GM12878 (cell line): ENCODE data around the gene STEAP1B. TPM values are rescaled to one million over a fixed set of nuclear protein-coding genes. Genes with fewer than 3 reads are reported as not detected.

Experiments
- ATF7 ChIP-seq: fragments of 450-650 bp; IDR thresholded peaks from 2 replicates; pipeline ENCODE4 v1.6.1; 2016; ENCODE audit warnings: low read depth, mild to moderate bottlenecking
- BACH1 ChIP-seq: fragments of 450-650 bp; IDR thresholded peaks from 2 replicates; pipeline ENCODE4 v1.6.1; 2017; ENCODE audit warnings: mild to moderate bottlenecking, borderline replicate concordance
- CREM ChIP-seq: IDR thresholded peaks from 2 replicates; pipeline ENCODE4 v1.6.1; 2014; ENCODE audit warnings: antibody characterized with exemption, low read depth
- EP300 ChIP-seq, 2 experiments: fragments of 150-350 bp in 1 of 2; IDR thresholded peaks; 2 replicates each; pipeline ENCODE4 v1.6.1; 2011 to 2012; ENCODE audit warnings: low read depth in 2 of 2, low read length in 2 of 2, borderline replicate concordance in 1 of 2, improper control_type of control experiment in 1 of 2, inconsistent platforms in 1 of 2; ENCODE audit not compliant: control insufficient read depth in 1 of 2
- EZH2 ChIP-seq: IDR thresholded peaks from 2 replicates; pipeline ENCODE4 v1.6.1; 2012; ENCODE audit warnings: low read depth, mild to moderate bottlenecking, control low read depth, inconsistent platforms, low read length, borderline replicate concordance; ENCODE audit not compliant: control insufficient read depth
- MYB ChIP-seq: fragments of 150-350 bp; IDR thresholded peaks from 2 replicates; pipeline ENCODE4 v1.6.1; 2014; ENCODE audit warnings: mild to moderate bottlenecking, low read depth, low read length, borderline replicate concordance
- NBN ChIP-seq: fragments of 450-650 bp; IDR thresholded peaks from 2 replicates; pipeline ENCODE4 v1.6.1; 2016
- NFYA ChIP-seq: IDR thresholded peaks from 2 replicates; pipeline ENCODE4 v1.6.1; 2011; ENCODE audit warnings: low read depth, mild to moderate bottlenecking, low read length, improper control_type of control experiment, borderline replicate concordance
- NR2F1 ChIP-seq: fragments of 450-650 bp; conservative IDR thresholded peaks from 2 replicates; pipeline ENCODE4 v1.6.1; 2017; ENCODE audit warnings: mild to moderate bottlenecking
- NRF1 ChIP-seq: conservative IDR thresholded peaks from 2 replicates; pipeline ENCODE4 v1.6.1; 2011; ENCODE audit warnings: mild to moderate bottlenecking, low read depth, low read length, improper control_type of control experiment
- PKNOX1 ChIP-seq: fragments of 450-650 bp; IDR thresholded peaks from 2 replicates; pipeline ENCODE4 v1.6.1; 2016; ENCODE audit warnings: mild to moderate bottlenecking
- PML ChIP-seq: IDR thresholded peaks from 2 replicates; pipeline ENCODE4 v1.6.1; 2012; ENCODE audit warnings: low read length, inconsistent platforms
- POLR2A ChIP-seq: IDR thresholded peaks from 2 replicates; pipeline ENCODE4 v1.6.1; 2011; ENCODE audit warnings: low read depth, mild to moderate bottlenecking, low read length
- POLR2AphosphoS2 ChIP-seq: IDR thresholded peaks from 2 replicates; pipeline ENCODE4 v1.6.1; 2011; ENCODE audit warnings: low read depth, mild to moderate bottlenecking, low read length, improper control_type of control experiment, moderate library complexity
- SIN3A ChIP-seq: IDR thresholded peaks from 2 replicates; pipeline ENCODE4 v1.6.1; 2012; ENCODE audit warnings: low read depth, low read length, improper control_type of control experiment
- SRF ChIP-seq, 2 experiments: IDR thresholded peaks; 2 replicates each; pipeline ENCODE4 v1.6.1; 2011; ENCODE audit warnings: low read depth in 2 of 2, low read length in 2 of 2, mild to moderate bottlenecking in 1 of 2, moderate library complexity in 1 of 2
- TAF1 ChIP-seq: IDR thresholded peaks from 2 replicates; pipeline ENCODE4 v1.6.1; 2011; ENCODE audit warnings: mild to moderate bottlenecking, low read depth, low read length, borderline replicate concordance
- TARDBP ChIP-seq: IDR thresholded peaks from 2 replicates; pipeline ENCODE4 v1.6.1; 2016; ENCODE audit warnings: borderline replicate concordance
- TCF12 ChIP-seq: IDR thresholded peaks from 2 replicates; pipeline ENCODE4 v1.6.1; 2011; ENCODE audit warnings: low read depth, mild to moderate bottlenecking, low read length
- ZBED1 ChIP-seq: IDR thresholded peaks from 2 replicates; pipeline ENCODE4 v1.6.1; 2016; ENCODE audit warnings: borderline replicate concordance
- ZNF217 ChIP-seq: fragments of 450-650 bp; IDR thresholded peaks from 2 replicates; pipeline ENCODE4 v1.6.1; 2017; ENCODE audit warnings: antibody characterized with exemption, mild to moderate bottlenecking
- polyA plus RNA-seq, 11 experiments: library from polyadenylated mRNA; depleted of rRNA in 4 of 11; unstranded in 6 of 11; stranded (reverse) in 5 of 11; fragments of >200 nt; fragmentation: Nextera tagmentation in 4 of 11; fragmentation: Illumina TruSeq in 1 of 11; extraction: Ambion mirVana in 4 of 11; extraction: Trizol in 1 of 11; gene quantifications; 1 replicate in 1 of 11; 2 replicates in 10 of 11; pipeline versions ENCODE4 v1.2.1 to v1.2.3, GENCODE V29; 2011 to 2016; ENCODE audit warnings: inconsistent platforms in 2 of 11, missing spikeins in 2 of 11, low read depth in 1 of 11
- total RNA-seq, 4 experiments: library from RNA; depleted of rRNA in 3 of 4; stranded (reverse); fragments of >200 nt in 3 of 4; fragmentation: Illumina TruSeq in 1 of 4; extraction: Trizol in 1 of 4; gene quantifications; 2 replicates each; pipeline versions ENCODE4 v1.2.1 to v1.2.3, GENCODE V29; 2013 to 2021
- TF ChIP-seq, protein P1 (sequence below): fragments of 150-350 bp; IDR thresholded peaks from 2 replicates; pipeline ENCODE4 v1.6.1; 2014; ENCODE audit warnings: mild to moderate bottlenecking, low read depth, low read length
- TF ChIP-seq, protein P2 (sequence below): fragments of 450-650 bp; IDR thresholded peaks from 2 replicates; pipeline ENCODE4 v1.6.1; 2017; ENCODE audit warnings: mild to moderate bottlenecking
- TF ChIP-seq, protein P3 (sequence below): fragments of 150-350 bp; IDR thresholded peaks from 2 replicates; pipeline ENCODE4 v1.6.1; 2016; ENCODE audit warnings: low read depth, low read length
- TF ChIP-seq, protein P4 (sequence below): IDR thresholded peaks from 2 replicates; pipeline ENCODE4 v1.6.1; 2012; ENCODE audit warnings: low read depth, low read length, improper control_type of control experiment

STEAP1B gene
- total and polyA plus RNA-seq, 10 of the 15 experiments (the other 5 are each of a cell fraction or from before 2014, with no cell fraction given): 0.14 TPM; not detected in 9

DNA sequence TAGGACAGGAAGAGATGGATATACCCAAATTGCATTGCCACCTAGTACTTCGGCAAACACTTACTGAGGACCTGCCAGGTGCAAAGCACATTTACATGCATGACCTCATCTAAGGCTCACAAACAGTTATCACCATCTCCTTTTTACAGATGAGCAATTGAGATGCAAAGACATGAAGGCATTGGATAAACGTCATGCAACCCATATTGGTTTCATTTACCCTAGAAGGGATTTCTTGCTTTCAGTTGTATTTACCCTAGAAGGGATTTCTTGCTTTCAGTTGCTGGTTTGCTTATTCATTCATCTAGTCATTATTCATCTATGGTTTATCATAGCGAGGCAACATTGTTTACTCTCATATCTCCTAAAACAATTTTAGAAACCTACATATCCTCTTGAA is 52.2 kb downstream of the STEAP1B start (continued):
- TF ChIP-seq, protein P1, sequence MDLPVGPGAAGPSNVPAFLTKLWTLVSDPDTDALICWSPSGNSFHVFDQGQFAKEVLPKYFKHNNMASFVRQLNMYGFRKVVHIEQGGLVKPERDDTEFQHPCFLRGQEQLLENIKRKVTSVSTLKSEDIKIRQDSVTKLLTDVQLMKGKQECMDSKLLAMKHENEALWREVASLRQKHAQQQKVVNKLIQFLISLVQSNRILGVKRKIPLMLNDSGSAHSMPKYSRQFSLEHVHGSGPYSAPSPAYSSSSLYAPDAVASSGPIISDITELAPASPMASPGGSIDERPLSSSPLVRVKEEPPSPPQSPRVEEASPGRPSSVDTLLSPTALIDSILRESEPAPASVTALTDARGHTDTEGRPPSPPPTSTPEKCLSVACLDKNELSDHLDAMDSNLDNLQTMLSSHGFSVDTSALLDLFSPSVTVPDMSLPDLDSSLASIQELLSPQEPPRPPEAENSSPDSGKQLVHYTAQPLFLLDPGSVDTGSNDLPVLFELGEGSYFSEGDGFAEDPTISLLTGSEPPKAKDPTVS: no peak
- 0 out of 2 replicates have a peak, but pooled peaks have one; percentile 49 for TF ChIP-seq MYB
- TF ChIP-seq BACH1: no peak
- TF ChIP-seq ATF7: peak; percentile 98
- peak; percentile 95 for TF ChIP-seq CREM
- TF ChIP-seq TARDBP: no peak
- TF ChIP-seq, protein P2, sequence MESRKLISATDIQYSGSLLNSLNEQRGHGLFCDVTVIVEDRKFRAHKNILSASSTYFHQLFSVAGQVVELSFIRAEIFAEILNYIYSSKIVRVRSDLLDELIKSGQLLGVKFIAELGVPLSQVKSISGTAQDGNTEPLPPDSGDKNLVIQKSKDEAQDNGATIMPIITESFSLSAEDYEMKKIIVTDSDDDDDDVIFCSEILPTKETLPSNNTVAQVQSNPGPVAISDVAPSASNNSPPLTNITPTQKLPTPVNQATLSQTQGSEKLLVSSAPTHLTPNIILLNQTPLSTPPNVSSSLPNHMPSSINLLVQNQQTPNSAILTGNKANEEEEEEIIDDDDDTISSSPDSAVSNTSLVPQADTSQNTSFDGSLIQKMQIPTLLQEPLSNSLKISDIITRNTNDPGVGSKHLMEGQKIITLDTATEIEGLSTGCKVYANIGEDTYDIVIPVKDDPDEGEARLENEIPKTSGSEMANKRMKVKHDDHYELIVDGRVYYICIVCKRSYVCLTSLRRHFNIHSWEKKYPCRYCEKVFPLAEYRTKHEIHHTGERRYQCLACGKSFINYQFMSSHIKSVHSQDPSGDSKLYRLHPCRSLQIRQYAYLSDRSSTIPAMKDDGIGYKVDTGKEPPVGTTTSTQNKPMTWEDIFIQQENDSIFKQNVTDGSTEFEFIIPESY: no peak
- peak; percentile 76; the same call in 1 of the 2 replicates for TF ChIP-seq ZBED1
- TF ChIP-seq, protein P3, sequence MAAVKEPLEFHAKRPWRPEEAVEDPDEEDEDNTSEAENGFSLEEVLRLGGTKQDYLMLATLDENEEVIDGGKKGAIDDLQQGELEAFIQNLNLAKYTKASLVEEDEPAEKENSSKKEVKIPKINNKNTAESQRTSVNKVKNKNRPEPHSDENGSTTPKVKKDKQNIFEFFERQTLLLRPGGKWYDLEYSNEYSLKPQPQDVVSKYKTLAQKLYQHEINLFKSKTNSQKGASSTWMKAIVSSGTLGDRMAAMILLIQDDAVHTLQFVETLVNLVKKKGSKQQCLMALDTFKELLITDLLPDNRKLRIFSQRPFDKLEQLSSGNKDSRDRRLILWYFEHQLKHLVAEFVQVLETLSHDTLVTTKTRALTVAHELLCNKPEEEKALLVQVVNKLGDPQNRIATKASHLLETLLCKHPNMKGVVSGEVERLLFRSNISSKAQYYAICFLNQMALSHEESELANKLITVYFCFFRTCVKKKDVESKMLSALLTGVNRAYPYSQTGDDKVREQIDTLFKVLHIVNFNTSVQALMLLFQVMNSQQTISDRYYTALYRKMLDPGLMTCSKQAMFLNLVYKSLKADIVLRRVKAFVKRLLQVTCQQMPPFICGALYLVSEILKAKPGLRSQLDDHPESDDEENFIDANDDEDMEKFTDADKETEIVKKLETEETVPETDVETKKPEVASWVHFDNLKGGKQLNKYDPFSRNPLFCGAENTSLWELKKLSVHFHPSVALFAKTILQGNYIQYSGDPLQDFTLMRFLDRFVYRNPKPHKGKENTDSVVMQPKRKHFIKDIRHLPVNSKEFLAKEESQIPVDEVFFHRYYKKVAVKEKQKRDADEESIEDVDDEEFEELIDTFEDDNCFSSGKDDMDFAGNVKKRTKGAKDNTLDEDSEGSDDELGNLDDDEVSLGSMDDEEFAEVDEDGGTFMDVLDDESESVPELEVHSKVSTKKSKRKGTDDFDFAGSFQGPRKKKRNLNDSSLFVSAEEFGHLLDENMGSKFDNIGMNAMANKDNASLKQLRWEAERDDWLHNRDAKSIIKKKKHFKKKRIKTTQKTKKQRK: no peak
- TF ChIP-seq POLR2A: no peak
- TF ChIP-seq PKNOX1: peak; percentile 47; the same call in 1 of the 2 replicates
- peak in 1 of 2 experiments; percentile 88; a peak in 2 of 4 replicates for TF ChIP-seq SRF (IDR thresholded peaks at IDR 0.05; ENCODE audit: low read depth in 2 of 2, low read length in 2 of 2)
- TF ChIP-seq SIN3A: no peak
- 0 out of 2 replicates have a peak, but pooled peaks have one; percentile 52 for TF ChIP-seq ZNF217
- TF ChIP-seq NBN: peak; percentile 67
- TF ChIP-seq TAF1: no peak
- no peak for TF ChIP-seq POLR2AphosphoS2
- peak; percentile 93 for TF ChIP-seq TCF12
- TF ChIP-seq NR2F1: 0 out of 2 replicates have a peak, but pooled peaks have one; percentile 19
- TF ChIP-seq NFYA: no peak
- peak; percentile 96 to 99 for TF ChIP-seq EP300 (IDR thresholded peaks at IDR 0.05; ENCODE audit: borderline replicate concordance in 1 of 2, control insufficient read depth in 1 of 2, low read depth in 2 of 2, low read length in 2 of 2)
- peak; percentile 49; the same call in 1 of the 2 replicates for TF ChIP-seq PML
- no peak for TF ChIP-seq NRF1
- TF ChIP-seq, protein P4, sequence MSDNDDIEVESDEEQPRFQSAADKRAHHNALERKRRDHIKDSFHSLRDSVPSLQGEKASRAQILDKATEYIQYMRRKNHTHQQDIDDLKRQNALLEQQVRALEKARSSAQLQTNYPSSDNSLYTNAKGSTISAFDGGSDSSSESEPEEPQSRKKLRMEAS: no peak
- 0 out of 2 replicates have a peak, but pooled peaks have one; percentile 56 for TF ChIP-seq EZH2
